Measurements from ENCODE around the gene HNRNPLL.

Gene HNRNPLL

GRCh38 chr2:38524580-38524979 lies 78.1 kb downstream of the HNRNPLL start:
- no peak for DNase-seq

- no peak for DNase-seq
These were observed 78.8 kb downstream of the HNRNPLL start for GRCh38 chr2:38523728-38524437.

- DNase-seq = no peak
These were observed 79.9 kb downstream of the HNRNPLL start for GRCh38 chr2:38522754-38523349.

GRCh38 chr2:38521835-38522234 lies 80.9 kb downstream of the HNRNPLL start:
- no peak for DNase-seq

GRCh38 chr2:38517284-38517683 lies 85.4 kb downstream of the HNRNPLL start:
- no peak for DNase-seq

- DNase-seq = no peak
These were observed 86.2 kb downstream of the HNRNPLL start for GRCh38 chr2:38516526-38516925.

GRCh38 chr2:38516122-38516521 lies 86.6 kb downstream of the HNRNPLL start:
- no peak for DNase-seq

- no peak for DNase-seq
These were observed 87.3 kb downstream of the HNRNPLL start for GRCh38 chr2:38515155-38516074.

- no peak for DNase-seq
These were observed 88.0 kb downstream of the HNRNPLL start for GRCh38 chr2:38514603-38515154.

- DNase-seq = no peak
These were observed 90.5 kb downstream of the HNRNPLL start for GRCh38 chr2:38512211-38512610.
